Skin epidermis (tissue), 12 donors: ENCODE measurements around the gene CDK17.
"Not testable (repeated sequence)": the region's sequence is repeated elsewhere in the genome, so short reads cannot be mapped to it uniquely, and the experiment has no call there.

Experiments
- H3K27ac ChIP-seq, 21 experiments: fragments of 200-600 bp; sonication (generic) in 11 of 21; one replicate each; pipeline ENCODE4 v1.5.0; 2020; ENCODE audit warnings: mild to moderate bottlenecking in 3 of 21, inconsistent platforms in 2 of 21, moderate library complexity in 2 of 21
- H3K4me3 ChIP-seq, 7 experiments: fragments of 200-600 bp; sonication (generic) in 2 of 7; one replicate each; pipeline ENCODE4 v1.5.0; 2020; ENCODE audit warnings: inconsistent platforms in 2 of 7, mild to moderate bottlenecking in 2 of 7, moderate library complexity in 1 of 7

The CDK17 gene

GRCh38 chr12:96420277-96420835, 20.1 kb upstream of the CDK17 start:
- Histone ChIP-seq H3K27ac (peak overlapping the region in 7 of 21 experiments; percentile 28 to 76 (median 54)), H3K4me3 (no peak overlapping the region)

GRCh38 chr12:96419576-96420276, 19.5 kb upstream of the CDK17 start:
- H3K4me3 ChIP-seq, result no peak overlapping the region
- peak overlapping the region in 4 of 21 experiments; percentile 10 to 25 (median 16) for H3K27ac ChIP-seq

GRCh38 chr12:96417688-96418087, 17.4 kb upstream of the CDK17 start:
- H3K27ac ChIP-seq, result peak overlapping the region in 2 of 21 experiments; percentile 14 to 56
- H3K4me3 ChIP-seq, result not testable (repeated sequence)

DNA sequence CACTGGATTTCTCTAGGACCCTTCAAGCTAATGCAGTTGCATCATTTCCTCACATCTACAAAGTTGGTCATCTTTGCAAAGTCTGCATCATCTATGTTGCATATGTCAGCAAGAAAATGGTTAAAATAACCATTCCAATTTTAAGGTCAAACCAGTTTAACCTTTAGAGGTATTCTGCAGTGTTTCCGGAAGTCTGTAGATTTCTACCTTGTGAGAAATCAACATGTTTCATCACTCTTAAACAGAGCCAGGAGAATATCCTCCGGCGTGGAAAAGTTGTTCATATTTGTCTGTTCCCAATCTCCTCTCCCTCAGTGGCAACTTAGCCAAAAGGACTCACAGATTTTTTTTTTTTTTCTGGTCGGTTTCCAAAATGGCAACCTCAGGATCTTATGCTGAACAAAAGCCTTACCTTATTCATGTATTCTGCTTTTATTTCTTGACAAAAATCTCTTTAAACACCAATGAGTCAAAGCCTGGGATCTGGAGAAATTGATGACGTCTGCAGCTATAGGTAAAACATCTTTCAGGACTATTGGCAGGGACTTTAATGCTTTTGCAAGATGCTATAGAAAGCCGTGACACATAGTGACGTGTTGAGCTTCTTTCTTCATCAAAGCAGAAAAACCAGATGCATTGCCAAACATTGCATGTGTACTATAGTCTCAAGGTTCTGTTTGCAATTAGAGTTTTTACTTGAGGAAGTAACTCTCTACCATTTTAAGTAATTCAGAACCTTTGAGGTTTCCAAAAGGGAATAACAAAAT, 16.0 kb upstream of the CDK17 start:
- Histone ChIP-seq H3K27ac (peak overlapping the region in 12 of 21 experiments; percentile 31 to 68 (median 50)), H3K4me3 (no peak overlapping the region)

DNA sequence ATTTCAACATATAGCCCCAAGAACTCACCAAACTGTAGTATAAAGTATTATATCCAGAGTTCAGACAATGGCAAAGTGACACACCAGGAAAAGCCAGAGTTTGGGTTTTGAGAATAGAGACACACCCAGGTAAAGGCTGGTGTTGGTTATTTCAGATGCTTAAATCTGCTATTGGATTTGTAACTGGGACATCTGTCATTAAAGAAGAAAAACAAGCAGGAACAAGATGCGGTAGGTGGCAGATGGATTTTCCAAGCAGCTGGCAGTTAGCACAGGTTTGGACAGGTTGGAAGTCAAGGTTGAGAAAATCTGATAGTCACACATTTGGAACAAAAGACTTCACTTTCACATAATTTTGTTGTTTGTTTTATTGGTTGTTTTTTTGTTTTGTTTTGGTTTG, 14.4 kb upstream of the CDK17 start:
- H3K27ac ChIP-seq, result peak overlapping the region in 5 of 21 experiments; percentile 1 to 44 (median 26)

DNA sequence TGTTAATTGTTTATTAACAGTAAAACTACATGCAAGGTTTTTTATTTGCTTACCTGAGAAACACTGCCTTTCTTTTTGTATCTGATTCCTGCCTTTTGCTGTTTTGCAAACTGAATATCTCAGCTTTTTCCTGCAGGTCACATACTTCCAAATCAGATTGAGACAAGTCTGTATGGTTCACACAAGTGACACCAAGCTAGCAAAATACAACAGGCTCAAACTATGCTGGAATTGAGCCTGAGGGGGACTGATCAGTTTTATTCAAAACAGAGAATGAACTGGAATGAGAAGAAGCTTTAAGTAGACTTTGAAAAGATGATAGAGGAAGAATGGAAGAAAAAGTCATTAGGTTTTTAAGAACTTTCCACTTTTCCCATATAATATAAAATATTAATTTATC, 12.2 kb upstream of the CDK17 start:
- H3K4me3 ChIP-seq, result no peak overlapping the region
- no peak overlapping the region for H3K27ac ChIP-seq

More for the DNA sequence above, 14.4 kb upstream of the CDK17 start:
- no peak overlapping the region for H3K4me3 ChIP-seq

DNA sequence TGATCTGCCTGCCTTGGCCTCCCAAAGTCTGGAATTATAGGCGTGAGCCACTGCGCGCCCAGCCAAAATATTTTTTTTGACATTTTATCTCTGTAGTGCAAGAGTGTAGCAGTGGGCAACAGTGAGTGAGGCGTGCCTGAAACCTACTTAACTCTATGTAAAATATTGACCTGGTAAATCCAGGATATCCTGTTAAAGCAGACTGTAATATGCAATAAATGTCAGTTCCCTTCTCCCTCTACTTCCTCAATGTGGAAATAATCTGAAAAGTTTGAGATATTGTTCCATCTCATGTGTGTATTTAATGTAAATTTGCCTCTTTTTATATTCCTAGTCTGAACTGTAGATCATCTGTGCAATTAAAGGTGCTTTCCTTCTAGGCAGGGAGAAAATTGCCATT, 9.5 kb upstream of the CDK17 start:
- Histone ChIP-seq H3K4me3 (no peak overlapping the region), H3K27ac (no peak overlapping the region)

DNA sequence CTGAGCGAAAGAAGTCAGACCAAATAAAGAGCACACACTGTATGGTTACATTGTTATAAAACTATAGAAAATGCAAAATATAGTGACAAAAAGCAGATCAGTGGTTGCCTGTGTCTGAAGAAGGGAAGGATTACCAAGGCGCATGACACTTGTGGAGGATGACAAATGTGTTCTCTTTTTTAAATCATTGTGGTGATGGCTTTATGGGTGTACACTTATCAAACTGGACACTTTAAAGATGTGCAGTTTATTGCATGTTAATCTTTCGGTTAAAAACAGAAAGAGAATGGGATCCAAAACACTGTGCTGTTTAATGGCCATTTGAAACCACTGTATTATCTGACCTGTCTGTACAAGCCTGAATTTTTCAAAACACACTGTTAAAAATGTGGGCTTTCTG, 8.8 kb upstream of the CDK17 start:
- Histone ChIP-seq H3K4me3 (no peak overlapping the region), H3K27ac (no peak overlapping the region)

DNA sequence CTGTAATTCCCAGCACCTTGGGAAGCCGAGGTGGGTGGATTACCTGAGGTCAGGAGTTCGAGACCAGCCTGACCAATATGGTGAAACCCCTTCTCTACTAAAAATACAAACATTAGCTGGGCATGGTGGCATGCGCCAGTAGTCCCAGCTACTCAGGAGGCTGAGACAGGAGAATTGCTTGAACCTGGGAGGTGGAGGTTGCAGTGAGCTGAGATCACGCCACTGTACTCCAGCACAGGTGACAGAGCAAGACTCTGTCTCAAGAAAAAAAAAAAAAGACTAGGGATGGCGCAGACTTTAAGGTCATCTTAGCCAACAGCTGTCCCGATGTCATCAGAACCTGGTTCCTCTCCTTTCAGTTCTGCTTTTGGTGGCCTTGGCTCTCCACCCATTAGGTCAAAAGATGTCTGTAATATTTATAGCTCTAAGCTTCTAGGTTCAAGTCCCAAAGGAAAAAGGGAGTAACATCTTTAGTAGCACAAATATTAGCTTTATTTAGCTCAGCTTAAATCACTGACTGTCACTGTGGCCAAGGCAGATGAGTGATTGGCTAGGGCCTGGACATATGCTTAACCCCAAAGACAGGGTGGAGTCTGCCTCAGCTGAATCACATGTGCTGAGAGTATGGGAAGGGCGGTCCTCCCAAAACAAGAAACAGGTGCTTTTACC, 7.3 kb upstream of the CDK17 start:
- not testable (repeated sequence) for H3K27ac ChIP-seq, H3K4me3 ChIP-seq

DNA sequence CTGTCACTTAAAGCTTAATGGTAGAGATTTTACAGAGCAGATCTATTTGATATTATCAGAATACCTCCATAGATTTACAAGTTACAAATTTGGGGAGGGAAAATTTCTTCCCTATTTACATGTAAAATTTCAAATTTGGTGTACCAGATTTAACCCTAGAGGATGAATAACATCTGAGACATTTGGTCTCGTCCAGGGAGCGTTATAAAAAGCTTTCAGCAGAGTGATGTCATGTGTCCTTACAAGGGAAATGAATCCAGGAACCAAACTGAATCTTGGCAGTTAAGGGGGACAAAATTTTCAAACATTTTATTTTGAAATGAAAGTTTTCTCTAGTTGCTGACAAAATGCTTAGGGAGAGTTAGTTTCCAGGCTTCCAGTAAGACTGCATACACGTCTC, 4.5 kb upstream of the CDK17 start:
- Histone ChIP-seq H3K27ac (no peak overlapping the region), H3K4me3 (no peak overlapping the region)

- Histone ChIP-seq H3K4me3 (no peak overlapping the region), H3K27ac (no peak overlapping the region)
Observed at GRCh38 chr12:96403870-96404269, 3.6 kb upstream of the CDK17 start.

- not testable (repeated sequence) for H3K27ac ChIP-seq, H3K4me3 ChIP-seq
Observed at GRCh38 chr12:96402522-96402921, 2.3 kb upstream of the CDK17 start.

GRCh38 chr12:96402061-96402460, 1.8 kb upstream of the CDK17 start:
- Histone ChIP-seq H3K4me3 (peak overlapping the region in 1 of 7 experiments; percentile 76), H3K27ac (peak overlapping the region in 9 of 21 experiments; percentile 99 to 100 (median 99))

DNA sequence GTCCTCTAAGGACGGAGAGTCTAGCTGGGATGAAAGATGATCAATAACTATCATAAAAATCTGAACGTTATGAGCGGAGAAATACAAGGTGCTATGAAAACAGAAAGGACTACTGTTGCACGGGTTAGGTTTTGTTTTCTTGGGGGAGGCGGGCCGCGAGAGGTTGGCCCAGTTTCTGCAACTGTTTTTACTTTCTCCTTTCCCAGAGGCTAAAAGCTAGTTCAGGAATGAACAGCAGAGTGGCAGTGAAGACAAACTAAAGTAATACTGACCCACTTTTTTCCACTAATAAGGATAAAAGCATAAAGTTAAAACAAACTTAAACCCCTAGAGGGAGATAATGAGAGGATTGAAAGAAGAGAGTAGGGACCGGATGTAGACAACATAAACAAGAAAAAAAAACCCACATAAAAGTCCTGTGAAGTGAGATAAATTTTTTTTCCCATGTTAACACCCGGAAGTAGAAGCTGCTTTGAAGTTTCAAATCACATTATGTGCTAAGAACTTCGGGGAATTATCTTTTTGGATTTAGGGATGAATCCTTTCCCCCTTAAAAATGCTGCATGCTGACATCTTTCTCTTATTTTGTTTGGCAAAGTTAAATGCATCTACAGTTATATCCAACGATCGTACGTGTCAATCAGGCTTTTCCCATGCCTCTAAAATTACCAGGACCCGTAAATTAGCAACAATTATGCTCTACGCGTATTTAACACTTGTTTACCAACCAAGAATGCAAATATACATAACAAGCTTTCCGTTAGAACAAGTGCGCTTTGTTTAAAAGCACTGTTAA, 1.0 kb upstream of the CDK17 start:
- Histone ChIP-seq H3K4me3 (peak overlapping the region; percentile 70 to 100 (median 93)), H3K27ac (peak overlapping the region; percentile 61 to 100 (median 99))

DNA sequence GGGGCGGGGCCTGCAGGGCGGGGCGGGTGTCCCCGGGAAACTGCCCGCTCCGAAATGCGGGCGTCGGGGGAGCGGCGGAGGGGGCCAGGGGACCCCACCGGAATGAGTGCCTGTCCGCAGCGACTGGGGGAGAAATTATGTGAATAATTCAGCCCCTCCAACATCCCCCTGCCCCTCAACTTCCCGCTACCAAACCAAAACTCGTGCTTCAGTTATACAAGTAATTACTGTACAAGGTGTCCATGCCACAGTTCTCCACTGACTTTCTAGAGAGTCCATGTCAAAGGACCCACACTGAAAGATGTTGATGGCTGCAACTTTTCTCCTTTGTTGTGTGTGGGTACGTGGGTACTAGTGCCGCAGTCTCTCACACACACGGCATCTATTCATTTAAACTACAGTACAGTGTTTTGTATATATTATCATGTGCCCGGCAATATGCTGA, 414 bp upstream of the CDK17 start:
- peak overlapping the region; percentile 70 to 100 (median 93) for H3K4me3 ChIP-seq
- H3K27ac ChIP-seq, result peak overlapping the region; percentile 61 to 100 (median 99)

DNA sequence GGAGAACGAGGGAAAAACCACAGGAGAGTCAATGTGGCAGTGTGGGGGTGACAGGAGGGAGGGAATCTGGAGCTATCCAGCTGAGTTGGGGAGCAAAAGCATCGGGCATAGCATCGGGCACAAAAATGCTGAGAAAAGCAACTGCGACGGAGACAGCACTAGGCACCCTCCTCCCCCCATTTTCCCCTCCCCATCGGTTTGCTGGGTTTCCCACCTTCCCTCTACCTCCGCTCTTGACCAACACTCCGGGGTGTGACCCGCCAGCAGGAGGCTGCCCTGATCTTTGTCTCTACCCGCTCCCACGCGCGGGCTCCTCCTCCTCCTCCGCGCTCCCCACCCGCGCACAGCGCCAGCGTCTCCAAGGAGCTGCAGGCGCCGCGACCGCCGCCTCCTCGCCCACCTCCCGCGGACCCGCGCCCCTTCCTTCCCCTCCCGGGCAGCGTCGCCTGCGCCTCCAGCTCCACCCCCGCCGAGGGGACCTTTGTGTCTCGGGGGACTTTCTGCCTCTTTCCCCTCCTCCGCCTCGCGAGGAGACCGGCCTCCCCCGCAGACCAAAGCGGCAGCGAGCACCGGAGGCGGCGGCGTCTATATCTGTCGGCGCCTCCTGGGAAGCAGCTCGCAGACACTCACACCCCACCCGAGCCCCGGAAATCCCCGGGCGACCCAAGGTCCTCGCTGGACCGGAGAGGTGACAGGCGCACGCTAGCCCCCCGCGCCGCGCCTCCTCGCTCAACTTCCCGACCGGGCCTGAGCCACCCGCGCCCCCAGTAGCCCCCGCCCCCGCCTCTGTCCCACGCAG, 920 bp downstream of the CDK17 start:
- Histone ChIP-seq H3K27ac (peak overlapping the region; percentile 95 to 100 (median 99)), H3K4me3 (peak overlapping the region; percentile 70 to 100 (median 93))

DNA sequence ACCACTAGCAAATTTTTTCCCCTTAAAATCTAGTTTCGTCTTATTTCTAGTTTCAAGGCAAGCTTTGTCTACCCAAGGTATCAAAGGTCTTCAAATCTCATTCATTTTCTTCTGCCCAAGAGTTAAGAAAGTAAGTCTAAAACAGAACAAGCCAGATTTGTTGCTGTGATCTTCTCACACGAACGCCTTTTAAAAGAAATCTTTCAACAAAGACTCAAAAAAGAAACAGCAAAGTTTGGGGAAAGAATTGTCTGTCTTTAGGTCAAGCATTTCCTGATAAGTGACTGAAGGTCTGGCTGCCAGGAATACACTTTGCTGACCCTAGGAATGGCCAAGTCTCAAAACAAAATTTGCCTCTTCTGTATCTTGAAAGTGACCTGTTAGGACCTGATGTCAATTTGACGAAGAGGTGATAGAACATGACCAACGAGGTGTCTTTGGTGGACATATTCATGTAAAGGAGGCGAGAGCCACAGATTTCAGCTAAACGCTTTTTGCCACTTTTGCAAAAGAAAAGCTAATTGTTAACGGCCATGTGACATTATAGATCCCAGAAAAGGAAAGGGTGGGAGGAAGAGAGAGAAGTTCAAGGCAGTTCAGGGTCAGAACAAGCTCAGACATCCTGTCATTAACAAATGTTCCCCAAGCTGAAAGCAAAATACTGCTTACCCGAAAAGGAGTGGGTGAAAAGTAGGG, 1.7 kb downstream of the CDK17 start:
- Histone ChIP-seq H3K27ac (peak overlapping the region; percentile 95 to 100 (median 99)), H3K4me3 (peak overlapping the region; percentile 70 to 100 (median 93))
